HG03159 (cell line): ENCODE data around the gene TM9SF1.

Experiments used
- ATAC-seq: cut with Tn5 transposase; IDR thresholded peaks from one replicate; pipeline ENCODE4 v1.9.1; 2021; ENCODE audit warnings: mild to moderate bottlenecking, moderate library complexity; ENCODE audit not compliant: unreplicated experiment

TM9SF1 gene

GRCh38 chr14:24156840-24157239, 38.4 kb downstream of the TM9SF1 start:
- no peak for ATAC-seq

- no peak for ATAC-seq
These were observed 40.1 kb downstream of the TM9SF1 start for GRCh38 chr14:24155100-24155499.

- no peak for ATAC-seq
These were observed 43.7 kb downstream of the TM9SF1 start for GRCh38 chr14:24151404-24152080.

GRCh38 chr14:24150993-24151392, 44.2 kb downstream of the TM9SF1 start:
- ATAC-seq, result no peak

GRCh38 chr14:24150567-24150966, 44.7 kb downstream of the TM9SF1 start:
- no peak for ATAC-seq

GRCh38 chr14:24150061-24150460, 45.2 kb downstream of the TM9SF1 start:
- ATAC-seq, result no peak

GRCh38 chr14:24149302-24149969, 45.8 kb downstream of the TM9SF1 start:
- no peak for ATAC-seq

GRCh38 chr14:24147761-24148428, 47.3 kb downstream of the TM9SF1 start:
- ATAC-seq, result no peak

- peak; percentile 82 for ATAC-seq
These were observed 48.1 kb downstream of the TM9SF1 start, which contains the start of gene RNF31 for GRCh38 chr14:24146978-24147760. Gene RNF31, plus strand, starts transcription at chr14:24147498. Its CDS starts 201 bp downstream, at chr14:24147699.

GRCh38 chr14:24146453-24146977, 48.7 kb downstream of the TM9SF1 start, which contains the start of gene PSME2:
Gene PSME2, minus strand, starts transcription at chr14:24146610. Its CDS starts 29 bp downstream, at chr14:24146581.
- peak; percentile 48 for ATAC-seq

GRCh38 chr14:24145690-24146452, 49.4 kb downstream of the TM9SF1 start:
- ATAC-seq, result no peak

GRCh38 chr14:24145219-24145618, 50.0 kb downstream of the TM9SF1 start:
- ATAC-seq, result no peak

GRCh38 chr14:24144451-24144850, 50.8 kb downstream of the TM9SF1 start:
- no peak for ATAC-seq

- no peak for ATAC-seq
These were observed 51.7 kb downstream of the TM9SF1 start for GRCh38 chr14:24143511-24143910.

- ATAC-seq, result peak; percentile 77
These were observed 54.0 kb downstream of the TM9SF1 start, which contains the start of gene EMC9 for GRCh38 chr14:24141097-24141880. Gene EMC9, minus strand, starts transcription at chr14:24141591. Its CDS starts 287 bp downstream, at chr14:24141304.

GRCh38 chr14:24139272-24139934, 55.8 kb downstream of the TM9SF1 start:
- no peak for ATAC-seq
